ENCODE measurements around the gene PHF20. TPM values are rescaled to one million over a fixed set of nuclear protein-coding genes. Genes with fewer than 3 reads are reported as not detected.
"Not testable (repeated sequence)": the region's sequence is repeated elsewhere in the genome, so short reads cannot be mapped to it uniquely, and the experiment has no call there.

The PHF20 gene
- total RNA-seq, 3 donors from 2014 or later, result 48.5 to 60.0 (median 59.7) TPM

GRCh38 chr20:35954907-35955251, 183.1 kb downstream of the PHF20 start:
- H3K27me3 ChIP-seq, result no peaks in the 10 kb centered on the region
- H3K27ac ChIP-seq, result peak overlapping the region; percentile 98 to 99
- intact Hi-C loops (cut with DNase I; ENCODE audit: low total_unique reads), result no loop called here

DNA sequence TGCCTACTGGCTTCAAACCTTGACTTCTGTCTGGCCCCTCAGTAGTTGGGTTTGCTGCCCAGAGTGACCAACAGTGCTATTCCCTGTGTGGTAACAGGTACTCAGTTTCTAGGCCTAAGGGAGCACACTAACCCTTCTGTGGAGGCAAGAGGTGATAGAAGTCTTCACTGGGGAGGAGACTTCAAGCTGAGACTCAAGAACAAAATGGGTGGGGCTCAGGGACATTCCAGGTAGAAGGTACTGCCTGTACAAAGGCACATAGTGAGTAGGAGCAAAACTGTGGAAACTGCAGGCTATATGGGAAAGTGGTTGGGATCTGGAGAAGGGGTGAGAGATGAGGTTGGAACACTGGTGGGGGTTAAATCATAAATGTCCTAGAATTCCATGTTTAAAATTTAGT, 184.8 kb downstream of the PHF20 start:
- Histone ChIP-seq H3K27ac (no peak overlapping the region), H3K4me3 (no peak overlapping the region)
- TF ChIP-seq POLR2A (IDR thresholded peaks at IDR 0.05), result no peak
- no peak for TF ChIP-seq CTCF (IDR thresholded peaks at IDR 0.05)
- TF ChIP-seq POLR2AphosphoS5 (IDR thresholded peaks at IDR 0.05), result no peak

More at GRCh38 chr20:35954907-35955251, 183.1 kb downstream of the PHF20 start:
- no peak for DNase-seq (ENCODE audit: low spot score in 2 of 2)
- TF ChIP-seq POLR2A (IDR thresholded peaks at IDR 0.05), result no peak
- no peak for TF ChIP-seq POLR2AphosphoS5 (IDR thresholded peaks at IDR 0.05)
- peak overlapping the region; percentile 95 to 96 (median 95) for H3K4me3 ChIP-seq
- no peaks in the 10 kb centered on the region for H3K36me3 ChIP-seq
- no peaks in the 10 kb centered on the region for H3K9me3 ChIP-seq
- H3K4me1 ChIP-seq, result peaks cover 4 to 12% of the 10 kb centered on the region in 2 donors

DNA sequence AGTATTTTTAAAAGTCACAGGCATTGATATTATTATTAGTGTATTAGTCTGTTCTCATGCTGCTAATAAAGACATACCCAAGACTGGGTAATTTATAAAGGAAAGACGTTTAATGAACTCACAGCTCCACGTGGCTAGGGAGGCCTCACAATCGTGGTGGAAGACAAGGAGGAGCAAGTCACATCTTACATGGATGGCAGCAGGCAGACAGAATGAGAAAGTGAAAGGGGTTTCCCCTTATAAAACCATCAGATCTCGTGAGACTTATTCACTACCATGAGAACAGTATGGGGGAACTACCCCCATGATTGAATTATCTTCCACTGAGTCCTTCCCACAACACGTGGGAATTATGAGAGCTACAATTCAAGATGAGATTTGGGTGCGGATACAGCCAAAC, 187.5 kb downstream of the PHF20 start:
- H3K9me3 ChIP-seq; H3K4me1 ChIP-seq; DNase-seq (ENCODE audit: low spot score in 2 of 2); H3K27ac ChIP-seq; intact Hi-C loops (cut with DNase I; ENCODE audit: low total_unique reads); H3K36me3 ChIP-seq; H3K4me3 ChIP-seq; H3K27me3 ChIP-seq: not testable (repeated sequence)

More for the DNA sequence above, 184.8 kb downstream of the PHF20 start:
- H3K36me3 ChIP-seq, result no peaks in the 10 kb centered on the region
- no peaks in the 10 kb centered on the region for H3K9me3 ChIP-seq
- no peaks in the 10 kb centered on the region for H3K27me3 ChIP-seq
- DNase-seq (ENCODE audit: low spot score in 2 of 2), result no peak
- intact Hi-C loops (cut with DNase I; ENCODE audit: low total_unique reads), result no loop called here
- H3K4me1 ChIP-seq, result peaks cover 4 to 12% of the 10 kb centered on the region in 2 donors

DNA sequence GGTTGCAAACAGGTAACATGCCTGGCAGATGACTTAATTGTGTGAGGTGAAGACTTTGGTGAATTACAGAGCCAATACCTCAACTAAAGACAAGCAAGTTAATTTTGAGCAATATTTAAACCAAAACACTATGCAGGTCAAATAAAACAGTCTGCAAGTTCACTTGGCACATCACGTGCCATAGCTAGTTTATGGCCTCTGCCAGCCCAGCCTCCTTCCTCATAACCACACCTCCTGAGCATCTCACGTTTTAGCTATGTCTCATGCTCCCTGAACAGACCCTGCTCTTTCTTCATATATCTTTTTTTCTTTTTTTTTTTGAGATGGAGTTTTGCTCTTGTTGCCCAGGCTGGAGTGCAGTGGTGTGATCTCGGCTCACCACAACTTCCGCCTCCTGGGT, 192.1 kb downstream of the PHF20 start:
- H3K4me1 ChIP-seq, result no peaks in the 10 kb centered on the region
- no peak for TF ChIP-seq CTCF (IDR thresholded peaks at IDR 0.05)
- no peak for TF ChIP-seq POLR2AphosphoS5 (IDR thresholded peaks at IDR 0.05)
- no peak for TF ChIP-seq POLR2A (IDR thresholded peaks at IDR 0.05)
- no peak for DNase-seq (ENCODE audit: low spot score in 2 of 2)
- intact Hi-C loops (cut with DNase I; ENCODE audit: low total_unique reads), result no loop called here
- no peaks in the 10 kb centered on the region for H3K36me3 ChIP-seq
- no peak overlapping the region for H3K27ac ChIP-seq
- H3K4me3 ChIP-seq, result no peak overlapping the region
- no peaks in the 10 kb centered on the region for H3K27me3 ChIP-seq
- no peaks in the 10 kb centered on the region for H3K9me3 ChIP-seq

DNA sequence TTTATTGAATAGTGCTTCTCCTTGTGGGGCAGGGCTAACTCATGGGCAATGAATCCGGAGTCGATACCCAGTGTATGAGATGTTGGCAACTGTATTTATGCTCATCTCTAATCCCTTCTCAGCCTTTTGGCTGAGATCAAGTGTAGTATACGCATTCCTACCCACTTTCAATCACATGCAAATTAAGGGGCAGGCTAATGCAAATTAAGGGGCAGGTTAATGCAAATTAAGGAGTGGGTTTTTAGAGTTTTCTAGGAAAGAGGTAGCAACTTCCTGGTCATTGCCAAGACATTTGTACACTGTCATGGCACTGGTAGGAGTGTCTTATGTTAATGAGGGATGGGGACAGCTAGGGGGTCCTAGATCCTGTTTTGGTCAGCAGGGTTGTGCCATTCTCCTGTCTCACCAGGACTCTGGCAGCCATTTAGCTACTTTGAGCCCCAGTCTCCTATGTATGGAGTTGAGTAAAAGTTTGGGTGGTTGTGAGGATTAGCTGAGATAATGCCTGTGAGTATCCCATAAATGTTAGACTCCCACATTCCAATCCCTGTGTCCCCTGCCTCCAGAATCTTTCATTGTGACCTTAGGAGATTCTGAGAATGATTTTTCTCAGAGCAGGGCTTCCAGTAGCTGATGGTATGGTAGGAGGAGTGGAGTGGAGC, 196.3 kb downstream of the PHF20 start, which contains the start of gene CNBD2:
Gene CNBD2 (plus strand): TSS at position 612 of the 662 bp plus-strand sequence. CDS start 173 bp downstream, outside the sequence.
- TF ChIP-seq CTCF (IDR thresholded peaks at IDR 0.05) (no peak), POLR2A (IDR thresholded peaks at IDR 0.05) (no peak), POLR2AphosphoS5 (IDR thresholded peaks at IDR 0.05) (no peak)
- no peak within 1 kb of the TSS for H3K4me3 ChIP-seq
- no peaks in the 10 kb centered on the region for H3K36me3 ChIP-seq
- H3K9me3 ChIP-seq, result no peaks in the 10 kb centered on the region
- no peak within 1 kb of the TSS for H3K27ac ChIP-seq
- intact Hi-C loops (cut with DNase I; ENCODE audit: low total_unique reads), result no loop called here
- DNase-seq (ENCODE audit: low spot score in 2 of 2), result no peak
- H3K4me1 ChIP-seq, result no peaks in the 10 kb centered on the region
- H3K27me3 ChIP-seq, result no peaks in the 10 kb centered on the region

DNA sequence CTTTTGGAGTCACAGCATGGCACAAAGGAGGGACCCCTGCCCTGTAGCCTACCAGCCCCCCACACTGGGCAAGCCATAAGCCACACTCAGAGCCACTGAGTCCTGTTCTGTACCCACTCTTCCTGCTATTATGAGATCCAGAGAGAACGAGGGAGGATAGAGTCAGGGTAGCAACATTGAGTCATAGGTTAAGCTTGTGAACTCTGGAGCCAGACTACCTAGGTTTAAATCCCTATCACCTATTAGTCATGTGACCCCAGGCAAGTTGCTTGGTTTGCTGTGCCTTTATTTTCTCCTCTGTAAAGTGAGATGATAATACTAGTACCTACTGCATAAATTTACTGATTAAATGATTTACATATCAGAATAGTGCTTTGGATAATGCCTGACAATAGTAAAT, 197.1 kb downstream of the PHF20 start:
- Histone ChIP-seq H3K4me3 (no peak overlapping the region), H3K27me3 (no peaks in the 10 kb centered on the region), H3K4me1 (no peaks in the 10 kb centered on the region), H3K36me3 (no peaks in the 10 kb centered on the region), H3K27ac (no peak overlapping the region), H3K9me3 (no peaks in the 10 kb centered on the region)
- no peak for DNase-seq (ENCODE audit: low spot score in 2 of 2)
- intact Hi-C loops (cut with DNase I; ENCODE audit: low total_unique reads), result no loop called here
- TF ChIP-seq CTCF (IDR thresholded peaks at IDR 0.05) (no peak), POLR2A (IDR thresholded peaks at IDR 0.05) (no peak), POLR2AphosphoS5 (IDR thresholded peaks at IDR 0.05) (no peak)

Data from breast epithelium (tissue), 4 donors.